ENCODE results near the gene SH3GL2.
A peak's percentile ranks its signal among the peaks of the same experiment; 100 is the strongest.

SH3GL2 gene

DNA sequence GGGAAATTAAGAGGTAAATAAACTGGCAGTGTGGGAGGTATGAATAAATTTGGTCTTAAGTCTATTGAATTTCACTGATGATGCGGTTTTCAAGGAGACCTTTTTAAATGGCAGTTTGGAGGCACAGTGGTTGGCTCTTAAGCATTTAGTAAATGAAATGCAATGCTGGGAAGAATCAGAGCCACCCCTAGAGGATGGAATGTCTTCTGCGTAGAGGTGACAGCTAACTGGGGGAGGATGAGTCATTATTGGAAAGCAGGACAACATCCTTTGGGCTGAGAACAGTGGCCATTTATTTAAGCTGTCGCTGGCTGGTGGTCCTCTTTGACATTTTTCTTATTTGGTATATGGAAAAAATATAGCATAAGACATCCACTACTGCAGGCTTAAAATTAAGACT lies 163.2 kb downstream of the SH3GL2 start:
- TF ChIP-seq EP300 (IDR thresholded peaks at IDR 0.05; ENCODE audit: borderline replicate concordance): no peak
- peak; percentile 8; the same call in 1 of the 2 replicates for TF ChIP-seq RAD21 (IDR thresholded peaks at IDR 0.05; ENCODE audit: low read depth)
- no peak for TF ChIP-seq EGR1 (IDR thresholded peaks at IDR 0.05)
- peak; percentile 65 for TF ChIP-seq TEAD4 (IDR thresholded peaks at IDR 0.05)

DNA sequence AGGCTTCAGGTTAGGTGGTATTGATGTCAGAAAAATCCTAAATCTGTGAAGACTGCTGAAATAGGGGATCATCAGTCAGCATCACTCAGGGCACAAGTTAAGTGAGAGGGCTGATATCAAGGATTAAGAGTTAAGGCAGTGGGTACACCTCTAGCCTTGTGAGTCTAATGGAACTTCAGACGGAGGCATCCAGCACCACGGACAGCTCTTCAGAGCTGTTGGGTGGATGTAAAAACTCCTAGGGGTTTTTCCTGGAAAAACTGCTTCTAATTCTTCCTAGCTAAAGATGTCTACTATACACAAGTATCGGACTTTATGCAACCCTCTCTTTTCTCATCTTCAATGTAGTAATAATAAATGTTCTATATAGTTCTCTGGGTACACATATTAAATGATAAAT lies 165.9 kb downstream of the SH3GL2 start:
- no peak for TF ChIP-seq CREB1 (IDR thresholded peaks at IDR 0.05; ENCODE audit: low read depth)
- TF ChIP-seq, protein P1, sequence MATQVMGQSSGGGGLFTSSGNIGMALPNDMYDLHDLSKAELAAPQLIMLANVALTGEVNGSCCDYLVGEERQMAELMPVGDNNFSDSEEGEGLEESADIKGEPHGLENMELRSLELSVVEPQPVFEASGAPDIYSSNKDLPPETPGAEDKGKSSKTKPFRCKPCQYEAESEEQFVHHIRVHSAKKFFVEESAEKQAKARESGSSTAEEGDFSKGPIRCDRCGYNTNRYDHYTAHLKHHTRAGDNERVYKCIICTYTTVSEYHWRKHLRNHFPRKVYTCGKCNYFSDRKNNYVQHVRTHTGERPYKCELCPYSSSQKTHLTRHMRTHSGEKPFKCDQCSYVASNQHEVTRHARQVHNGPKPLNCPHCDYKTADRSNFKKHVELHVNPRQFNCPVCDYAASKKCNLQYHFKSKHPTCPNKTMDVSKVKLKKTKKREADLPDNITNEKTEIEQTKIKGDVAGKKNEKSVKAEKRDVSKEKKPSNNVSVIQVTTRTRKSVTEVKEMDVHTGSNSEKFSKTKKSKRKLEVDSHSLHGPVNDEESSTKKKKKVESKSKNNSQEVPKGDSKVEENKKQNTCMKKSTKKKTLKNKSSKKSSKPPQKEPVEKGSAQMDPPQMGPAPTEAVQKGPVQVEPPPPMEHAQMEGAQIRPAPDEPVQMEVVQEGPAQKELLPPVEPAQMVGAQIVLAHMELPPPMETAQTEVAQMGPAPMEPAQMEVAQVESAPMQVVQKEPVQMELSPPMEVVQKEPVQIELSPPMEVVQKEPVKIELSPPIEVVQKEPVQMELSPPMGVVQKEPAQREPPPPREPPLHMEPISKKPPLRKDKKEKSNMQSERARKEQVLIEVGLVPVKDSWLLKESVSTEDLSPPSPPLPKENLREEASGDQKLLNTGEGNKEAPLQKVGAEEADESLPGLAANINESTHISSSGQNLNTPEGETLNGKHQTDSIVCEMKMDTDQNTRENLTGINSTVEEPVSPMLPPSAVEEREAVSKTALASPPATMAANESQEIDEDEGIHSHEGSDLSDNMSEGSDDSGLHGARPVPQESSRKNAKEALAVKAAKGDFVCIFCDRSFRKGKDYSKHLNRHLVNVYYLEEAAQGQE (IDR thresholded peaks at IDR 0.05; ENCODE audit: low read depth): peak; percentile 90

DNA sequence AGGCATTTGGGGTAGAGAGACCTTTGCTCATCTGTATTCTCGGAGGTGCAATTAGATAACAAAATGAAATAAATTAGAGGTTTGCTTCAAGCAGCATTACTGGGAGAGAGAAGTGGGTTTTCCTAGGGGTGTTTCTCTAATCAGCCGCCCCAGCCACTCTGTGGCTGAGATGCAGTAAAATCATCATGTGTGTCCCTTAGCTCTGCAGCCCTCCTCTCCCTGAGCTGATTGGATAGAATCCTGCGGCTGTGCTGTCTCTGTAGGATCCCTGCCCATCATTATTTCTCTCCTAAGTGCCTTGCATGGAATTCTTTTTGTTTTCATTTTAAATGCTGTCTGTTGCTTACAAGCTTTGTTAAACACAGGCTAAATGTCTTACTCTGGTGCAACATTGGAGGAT lies 171.4 kb downstream of the SH3GL2 start:
- no peak for TF ChIP-seq CREB1 (IDR thresholded peaks at IDR 0.05; ENCODE audit: low read depth)
- TF ChIP-seq YY1 (IDR thresholded peaks at IDR 0.05; ENCODE audit: low read depth): no peak
- TF ChIP-seq NFIC (IDR thresholded peaks at IDR 0.05): no peak

DNA sequence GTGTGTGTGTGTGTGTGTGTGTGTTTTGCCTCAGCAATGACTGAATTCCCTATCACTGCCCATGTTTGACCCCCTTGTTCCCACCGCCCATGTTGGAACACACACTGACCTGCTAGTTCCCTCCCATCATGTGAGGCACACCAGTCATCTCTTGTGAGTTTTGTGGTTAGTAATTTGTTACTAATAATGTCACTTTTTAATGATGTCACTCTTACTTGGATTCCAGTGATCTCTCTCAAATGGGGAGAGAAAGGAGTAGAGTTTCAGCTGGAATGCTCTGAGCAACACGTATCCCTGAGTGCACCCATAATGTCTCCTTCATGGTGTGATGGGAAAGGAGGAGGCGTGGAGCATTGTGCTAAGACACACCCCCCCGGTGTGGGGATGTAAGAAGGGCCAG lies 172.6 kb downstream of the SH3GL2 start:
- TF ChIP-seq TEAD4 (IDR thresholded peaks at IDR 0.05) (no peak), TAF1 (IDR thresholded peaks at IDR 0.05; ENCODE audit: low read depth) (no peak), CREB1 (IDR thresholded peaks at IDR 0.05; ENCODE audit: low read depth) (no peak), FOXM1 (IDR thresholded peaks at IDR 0.05; ENCODE audit: borderline replicate concordance, low read depth) (no peak), RAD21 (IDR thresholded peaks at IDR 0.05; ENCODE audit: low read depth) (no peak), YY1 (IDR thresholded peaks at IDR 0.05; ENCODE audit: low read depth) (no peak), ZBTB7A (IDR thresholded peaks at IDR 0.05; ENCODE audit: low read depth) (no peak), CEBPB (IDR thresholded peaks at IDR 0.05) (no peak), EGR1 (IDR thresholded peaks at IDR 0.05) (no peak), TCF12 (IDR thresholded peaks at IDR 0.05; ENCODE audit: low read depth) (no peak), EP300 (IDR thresholded peaks at IDR 0.05; ENCODE audit: borderline replicate concordance) (no peak), NFIC (IDR thresholded peaks at IDR 0.05) (no peak)
- TF ChIP-seq, protein P1 (IDR thresholded peaks at IDR 0.05; ENCODE audit: low read depth): no peak
- TF ChIP-seq, protein P2, sequence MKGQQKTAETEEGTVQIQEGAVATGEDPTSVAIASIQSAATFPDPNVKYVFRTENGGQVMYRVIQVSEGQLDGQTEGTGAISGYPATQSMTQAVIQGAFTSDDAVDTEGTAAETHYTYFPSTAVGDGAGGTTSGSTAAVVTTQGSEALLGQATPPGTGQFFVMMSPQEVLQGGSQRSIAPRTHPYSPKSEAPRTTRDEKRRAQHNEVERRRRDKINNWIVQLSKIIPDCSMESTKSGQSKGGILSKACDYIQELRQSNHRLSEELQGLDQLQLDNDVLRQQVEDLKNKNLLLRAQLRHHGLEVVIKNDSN (IDR thresholded peaks at IDR 0.05): no peak
- TF ChIP-seq, protein P3, sequence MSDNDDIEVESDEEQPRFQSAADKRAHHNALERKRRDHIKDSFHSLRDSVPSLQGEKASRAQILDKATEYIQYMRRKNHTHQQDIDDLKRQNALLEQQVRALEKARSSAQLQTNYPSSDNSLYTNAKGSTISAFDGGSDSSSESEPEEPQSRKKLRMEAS (IDR thresholded peaks at IDR 0.05): no peak

DNA sequence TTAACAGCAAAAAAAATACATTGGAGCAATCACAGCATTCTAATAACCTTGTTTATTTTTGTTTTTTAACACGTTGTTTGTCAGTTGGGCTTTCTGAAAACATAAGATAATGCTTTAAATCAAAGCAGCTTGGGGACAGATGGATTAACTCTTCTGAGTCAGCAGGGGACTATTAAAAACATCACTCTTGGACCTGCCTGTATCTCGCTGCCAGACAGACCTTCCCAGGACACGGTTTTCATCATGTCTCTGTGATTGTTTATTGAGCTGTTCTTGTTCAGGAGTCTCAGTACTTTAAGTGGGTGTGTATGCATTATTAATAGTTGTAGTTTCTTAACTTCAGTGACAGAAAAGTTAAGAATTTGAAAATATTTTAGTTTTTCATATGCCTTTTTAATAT lies 173.2 kb downstream of the SH3GL2 start:
- no peak for TF ChIP-seq RAD21 (IDR thresholded peaks at IDR 0.05; ENCODE audit: low read depth)
- no peak for TF ChIP-seq EP300 (IDR thresholded peaks at IDR 0.05; ENCODE audit: borderline replicate concordance)
- no peak for TF ChIP-seq YY1 (IDR thresholded peaks at IDR 0.05; ENCODE audit: low read depth)

DNA sequence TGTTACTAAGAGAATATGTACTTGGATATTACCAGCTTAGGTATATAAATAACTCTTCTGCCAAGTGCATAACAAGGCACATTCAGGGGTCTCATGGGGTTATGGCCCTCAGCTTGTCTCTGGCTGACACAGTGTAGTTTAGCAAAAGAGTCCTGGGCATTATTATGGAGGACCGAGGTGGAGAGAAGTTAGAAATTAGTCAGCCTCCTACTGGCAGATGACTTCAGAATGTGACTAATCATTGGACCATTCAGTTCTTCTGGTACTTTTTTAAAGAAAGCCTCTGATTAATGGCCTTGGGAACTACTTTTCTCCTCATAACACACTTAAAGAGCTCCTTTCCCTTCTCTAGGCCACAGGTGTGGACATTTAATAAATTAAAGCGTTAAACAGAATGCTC lies 178.9 kb downstream of the SH3GL2 start:
- TF ChIP-seq CREB1 (IDR thresholded peaks at IDR 0.05; ENCODE audit: low read depth) (no peak), CEBPB (IDR thresholded peaks at IDR 0.05) (no peak), TAF1 (IDR thresholded peaks at IDR 0.05; ENCODE audit: low read depth) (no peak), TEAD4 (IDR thresholded peaks at IDR 0.05) (no peak), FOXM1 (IDR thresholded peaks at IDR 0.05; ENCODE audit: borderline replicate concordance, low read depth) (no peak), ZBTB7A (IDR thresholded peaks at IDR 0.05; ENCODE audit: low read depth) (no peak), NFIC (IDR thresholded peaks at IDR 0.05) (no peak), TCF12 (IDR thresholded peaks at IDR 0.05; ENCODE audit: low read depth) (no peak), EGR1 (IDR thresholded peaks at IDR 0.05) (no peak)
- TF ChIP-seq, protein P2 (IDR thresholded peaks at IDR 0.05): no peak
- TF ChIP-seq, protein P3 (IDR thresholded peaks at IDR 0.05): no peak

DNA sequence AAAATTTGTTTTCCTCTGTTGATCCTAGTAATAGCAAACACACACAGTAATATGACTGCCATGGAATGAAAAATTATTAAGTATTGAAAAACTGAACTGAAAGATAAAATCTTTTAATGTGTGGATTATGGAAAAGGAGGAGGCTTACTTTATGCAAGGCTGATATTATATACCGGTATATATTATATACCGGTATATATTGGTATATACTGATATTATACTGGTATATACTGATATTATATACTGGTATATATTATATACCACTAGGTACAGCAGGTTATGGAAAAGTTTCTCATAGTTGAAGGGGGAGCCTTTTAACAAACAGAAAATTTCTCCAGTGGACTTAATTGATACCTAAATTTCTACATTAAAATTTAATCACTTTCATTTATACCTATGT lies 181.4 kb downstream of the SH3GL2 start:
- TF ChIP-seq YY1 (IDR thresholded peaks at IDR 0.05; ENCODE audit: low read depth): no peak
- TF ChIP-seq CREB1 (IDR thresholded peaks at IDR 0.05; ENCODE audit: low read depth): no peak
- no peak for TF ChIP-seq EP300 (IDR thresholded peaks at IDR 0.05; ENCODE audit: borderline replicate concordance)
- TF ChIP-seq, protein P2 (IDR thresholded peaks at IDR 0.05): no peak
- no peak for TF ChIP-seq CEBPB (IDR thresholded peaks at IDR 0.05)
- no peak for TF ChIP-seq FOXM1 (IDR thresholded peaks at IDR 0.05; ENCODE audit: borderline replicate concordance, low read depth)
- TF ChIP-seq RAD21 (IDR thresholded peaks at IDR 0.05; ENCODE audit: low read depth): no peak
- TF ChIP-seq ZBTB7A (IDR thresholded peaks at IDR 0.05; ENCODE audit: low read depth): no peak
